GM19025 (cell line): ENCODE results near the gene IFNK.
"Not testable (repeated sequence)": the region's sequence is repeated elsewhere in the genome, so short reads cannot be mapped to it uniquely, and the experiment has no call there.

Experiments used
- ATAC-seq: cut with Tn5 transposase; IDR thresholded peaks from one replicate; pipeline ENCODE4 v1.9.1; 2021; ENCODE audit warnings: mild to moderate bottlenecking, low read depth, moderate library complexity; ENCODE audit not compliant: unreplicated experiment

Gene IFNK, protein sequence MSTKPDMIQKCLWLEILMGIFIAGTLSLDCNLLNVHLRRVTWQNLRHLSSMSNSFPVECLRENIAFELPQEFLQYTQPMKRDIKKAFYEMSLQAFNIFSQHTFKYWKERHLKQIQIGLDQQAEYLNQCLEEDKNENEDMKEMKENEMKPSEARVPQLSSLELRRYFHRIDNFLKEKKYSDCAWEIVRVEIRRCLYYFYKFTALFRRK

GRCh38 chr9:27524236-27524635, at the start of gene IFNK:
TSS of gene IFNK (plus strand) at chr9:27524290. CDS start at chr9:27524337, 47 bp downstream.
- no peak for ATAC-seq

DNA sequence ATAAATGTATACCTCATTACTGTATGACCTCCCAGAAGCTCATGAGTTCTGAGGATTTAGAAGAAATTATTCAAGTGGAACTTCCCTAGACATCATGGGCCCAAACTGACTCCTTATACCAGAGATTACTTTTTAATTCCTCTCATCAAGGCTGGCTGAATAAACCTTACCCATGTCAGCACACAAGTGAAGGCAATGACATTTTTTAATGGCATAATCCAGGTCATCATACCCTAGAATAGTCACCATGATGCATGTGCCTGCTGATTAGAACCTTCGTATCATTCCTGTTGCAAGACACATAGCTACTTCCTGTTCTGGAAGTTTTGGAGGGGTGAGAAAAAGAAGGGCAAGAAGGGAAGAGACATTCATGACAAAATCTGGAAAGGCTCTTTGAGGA, 49.8 kb upstream of the IFNK start:
- no peak for ATAC-seq

- ATAC-seq = no peak
Measured at GRCh38 chr9:27475057-27475595, 49.0 kb upstream of the IFNK start.

- ATAC-seq = no peak
Measured at GRCh38 chr9:27476870-27477515, 47.1 kb upstream of the IFNK start.

- ATAC-seq = no peak
Measured at GRCh38 chr9:27478322-27478721, 45.8 kb upstream of the IFNK start.

- no peak for ATAC-seq
Measured at GRCh38 chr9:27482709-27483108, 41.4 kb upstream of the IFNK start.

DNA sequence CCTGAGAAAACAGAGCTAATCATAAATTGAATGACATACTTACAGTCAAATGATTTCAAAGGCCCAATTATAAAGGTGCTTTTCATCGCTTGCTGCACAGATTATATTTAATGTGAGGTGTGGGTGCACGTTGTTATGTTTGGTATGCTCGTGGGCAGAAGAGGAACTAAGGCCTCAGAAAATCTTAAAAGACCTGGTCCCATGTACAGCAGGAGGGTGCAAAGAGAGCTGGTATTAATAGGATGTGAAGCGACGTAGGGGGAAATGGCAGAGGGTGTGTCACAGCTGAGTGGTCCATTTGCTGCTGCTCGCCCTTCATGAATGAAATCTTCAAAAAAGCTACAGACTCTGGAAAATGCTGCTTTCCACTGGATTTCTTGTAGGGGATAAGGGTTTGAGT, 40.5 kb upstream of the IFNK start:
- no peak for ATAC-seq

DNA sequence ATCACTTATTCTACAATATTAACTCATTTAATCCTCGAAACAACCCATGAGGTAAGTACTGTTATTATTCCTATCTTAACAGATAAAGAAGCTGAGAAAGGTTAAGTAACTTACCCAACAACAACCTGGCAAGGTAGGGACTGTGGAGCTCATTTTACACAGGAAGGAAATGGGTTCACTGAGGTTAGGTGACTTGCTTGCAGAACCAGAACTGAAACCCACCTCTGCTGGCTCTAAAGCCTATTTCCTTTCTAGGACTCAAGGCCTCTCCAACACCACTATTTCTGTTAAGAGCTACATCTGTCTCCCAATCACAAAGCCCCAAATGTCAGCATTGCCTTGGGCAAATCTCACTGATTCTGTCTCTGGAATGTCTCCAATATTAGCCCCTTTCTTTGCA, 38.9 kb upstream of the IFNK start:
- peak; percentile 68 for ATAC-seq

GRCh38 chr9:27487128-27487640, 36.9 kb upstream of the IFNK start:
- ATAC-seq = no peak

- no peak for ATAC-seq
Measured at GRCh38 chr9:27487927-27488326, 36.2 kb upstream of the IFNK start.

- peak; percentile 80 for ATAC-seq
Measured at GRCh38 chr9:27489087-27489876, 34.8 kb upstream of the IFNK start.

GRCh38 chr9:27491154-27491553, 32.9 kb upstream of the IFNK start:
- ATAC-seq = no peak

DNA sequence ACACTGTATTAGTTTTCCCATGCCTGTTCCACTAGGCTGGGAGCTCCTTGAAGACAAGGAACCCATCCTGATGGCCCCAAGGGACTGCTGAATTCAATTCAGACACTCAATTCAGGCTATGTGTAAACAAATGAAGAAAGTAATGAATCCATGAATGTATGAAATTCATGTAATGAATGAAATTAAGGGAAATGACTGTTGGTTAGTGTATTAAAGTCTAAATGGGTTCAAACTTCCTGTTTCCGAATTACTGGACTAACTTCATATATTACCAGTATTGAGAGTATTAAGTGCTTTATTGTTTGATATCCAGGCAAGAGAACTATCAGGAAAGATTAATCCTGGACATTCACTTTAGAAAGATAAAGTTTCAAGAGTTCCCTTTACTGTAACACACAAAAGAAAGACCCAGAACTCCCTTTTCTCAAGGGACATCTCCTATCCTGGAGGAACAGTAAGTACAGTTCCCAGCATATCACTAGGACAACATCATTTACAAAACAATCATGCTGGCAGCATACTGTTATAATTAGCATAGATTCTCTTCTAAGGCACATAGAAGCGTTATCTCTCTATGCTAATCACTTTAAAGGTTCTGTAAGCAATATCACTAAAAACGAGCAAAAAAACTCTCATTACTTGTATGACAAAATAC, 28.5 kb upstream of the IFNK start:
- no peak for ATAC-seq

DNA sequence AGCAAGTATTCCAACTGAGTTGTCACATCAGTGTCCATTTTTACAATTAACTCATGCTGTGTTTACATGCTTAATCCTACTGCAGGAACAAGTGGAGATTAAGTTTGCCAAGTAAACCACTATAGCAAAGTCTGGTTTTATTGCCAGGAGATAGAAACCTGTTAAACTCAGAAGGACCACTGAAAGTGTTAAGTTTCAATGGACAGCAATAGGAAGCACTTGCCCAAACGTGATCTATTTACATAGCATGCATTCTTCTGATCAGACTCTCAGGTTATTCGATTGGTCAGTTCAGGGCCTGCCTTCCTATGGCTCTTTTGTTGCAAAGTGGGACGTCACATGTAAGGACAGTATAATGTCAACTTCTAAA, 28.0 kb upstream of the IFNK start:
- ATAC-seq = no peak

- no peak for ATAC-seq
Measured at GRCh38 chr9:27497883-27498417, 26.1 kb upstream of the IFNK start.

DNA sequence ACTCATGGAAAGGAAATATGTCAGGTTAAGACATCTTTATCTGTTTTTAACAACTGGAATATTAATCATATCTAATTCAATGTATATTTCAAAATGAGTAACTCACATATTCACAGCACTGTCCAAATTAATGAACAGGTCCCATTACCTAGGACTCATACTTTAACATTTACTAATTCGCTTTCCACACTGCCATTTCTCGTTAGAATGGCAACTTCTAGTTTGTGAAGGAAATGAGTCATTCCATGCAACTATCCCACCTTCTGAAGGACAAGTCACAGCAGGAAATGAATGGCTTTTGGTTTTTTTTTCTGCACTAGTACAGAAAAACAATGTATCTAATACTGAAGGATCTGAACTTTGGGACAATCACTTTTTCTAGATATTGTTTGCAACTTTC, 24.6 kb upstream of the IFNK start:
- no peak for ATAC-seq

DNA sequence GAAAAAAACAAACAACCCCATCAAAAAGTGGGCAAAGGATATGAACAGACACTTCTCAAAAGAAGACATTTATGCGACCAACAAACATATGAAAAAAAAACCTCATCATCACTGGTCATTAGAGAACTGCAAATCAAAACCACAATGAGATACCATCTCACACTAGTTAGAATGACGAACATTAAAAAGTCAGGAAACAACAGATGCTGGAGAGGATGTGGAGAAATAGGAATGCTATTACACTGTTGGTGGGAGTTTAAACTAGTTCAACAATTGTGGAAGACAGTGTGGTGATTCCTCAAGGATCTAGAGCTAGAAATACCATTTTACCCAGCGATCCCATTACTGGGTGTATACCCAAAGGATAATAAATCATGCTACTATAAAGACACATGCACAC, 23.2 kb upstream of the IFNK start:
- not testable (repeated sequence) for ATAC-seq

DNA sequence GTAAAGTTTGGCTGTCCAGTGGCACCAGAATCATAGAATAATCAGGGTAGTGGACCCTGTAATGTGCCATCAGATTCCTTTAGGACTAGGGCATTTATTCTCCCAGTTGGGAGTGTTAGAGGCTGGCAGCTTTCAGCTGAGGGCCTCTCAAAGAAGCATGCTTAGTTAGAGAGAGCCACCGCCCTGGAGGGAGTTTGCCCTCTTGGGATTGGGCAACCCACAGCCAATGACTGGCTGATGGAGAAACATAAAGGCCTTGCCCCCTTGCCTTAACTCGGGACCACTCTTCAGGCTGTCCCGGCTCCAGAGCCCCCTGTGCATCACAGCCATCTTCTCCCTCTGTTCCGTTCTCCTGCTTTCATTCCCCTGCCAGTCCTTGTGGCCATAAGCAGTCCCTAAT, 20.5 kb upstream of the IFNK start:
- ATAC-seq = no peak

DNA sequence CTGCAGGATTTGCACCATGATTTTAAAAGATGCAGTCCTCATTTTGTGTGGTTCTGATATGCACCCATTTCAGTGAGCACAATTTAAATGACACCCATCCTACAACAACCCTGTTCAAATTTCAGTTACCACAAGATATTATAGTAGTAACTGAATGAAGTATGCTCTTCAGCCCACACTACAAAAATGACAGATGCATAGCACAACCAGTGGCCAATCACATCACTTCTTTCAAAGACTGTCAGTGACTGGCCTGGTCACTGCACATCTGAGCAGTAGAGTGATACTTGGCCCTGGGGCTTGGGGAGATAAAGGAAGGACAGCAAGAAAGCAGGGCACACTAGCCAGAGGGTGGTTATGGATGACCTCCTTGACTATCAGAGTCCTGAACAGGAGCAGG, 19.8 kb upstream of the IFNK start:
- ATAC-seq = no peak

GRCh38 chr9:27505744-27506161, 18.3 kb upstream of the IFNK start:
- ATAC-seq = no peak
